ENCODE data around the gene GUK1.
"Not testable (repeated sequence)": the region's sequence is repeated elsewhere in the genome, so short reads cannot be mapped to it uniquely, and the experiment has no call there.

GUK1 gene

DNA sequence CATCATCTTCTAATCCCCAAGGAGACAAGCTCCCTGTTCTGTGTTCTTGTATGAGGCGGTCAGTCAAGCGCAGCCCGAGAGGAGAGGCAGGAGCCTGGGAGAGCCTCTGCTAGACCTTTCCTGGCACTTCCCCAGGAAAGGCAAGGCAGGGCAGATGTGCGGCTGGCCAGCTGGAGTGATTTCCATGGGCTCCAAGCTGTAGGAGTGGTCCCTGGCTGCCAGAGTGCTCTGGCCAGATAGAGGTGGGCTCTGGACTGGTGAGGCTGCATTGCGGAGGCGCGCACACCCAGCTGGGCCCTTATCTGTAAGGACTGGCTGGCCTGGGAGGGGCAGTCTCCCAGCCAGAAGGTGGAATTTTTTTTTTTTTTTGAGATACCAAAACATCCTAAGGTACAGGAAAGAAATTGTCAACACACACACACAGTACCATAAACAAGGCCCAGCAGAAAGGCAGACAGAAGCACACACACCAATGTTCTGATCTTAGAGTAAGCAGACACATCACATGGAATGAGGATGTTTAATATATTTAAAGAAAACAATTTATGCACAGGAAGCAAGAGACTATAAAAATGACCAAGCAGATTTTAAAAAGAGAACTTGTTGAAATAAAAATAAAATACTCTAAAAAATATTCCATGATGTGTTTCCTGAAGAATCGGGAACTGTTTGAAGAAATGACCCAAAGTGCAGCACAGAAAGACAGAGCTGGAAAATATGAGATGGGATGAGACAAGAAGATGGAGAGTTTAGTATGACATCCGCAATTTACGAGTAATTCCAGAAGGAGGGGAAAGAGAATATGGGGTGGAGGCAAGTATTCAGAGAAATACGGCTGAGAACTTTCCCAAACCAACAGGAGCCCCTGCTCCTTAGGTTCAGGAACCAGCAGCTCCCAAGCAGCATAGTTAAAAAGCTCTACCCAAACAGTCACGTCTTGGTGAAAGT is 38.9 kb downstream of the GUK1 start:
- DNase-seq: peak; percentile 25

DNA sequence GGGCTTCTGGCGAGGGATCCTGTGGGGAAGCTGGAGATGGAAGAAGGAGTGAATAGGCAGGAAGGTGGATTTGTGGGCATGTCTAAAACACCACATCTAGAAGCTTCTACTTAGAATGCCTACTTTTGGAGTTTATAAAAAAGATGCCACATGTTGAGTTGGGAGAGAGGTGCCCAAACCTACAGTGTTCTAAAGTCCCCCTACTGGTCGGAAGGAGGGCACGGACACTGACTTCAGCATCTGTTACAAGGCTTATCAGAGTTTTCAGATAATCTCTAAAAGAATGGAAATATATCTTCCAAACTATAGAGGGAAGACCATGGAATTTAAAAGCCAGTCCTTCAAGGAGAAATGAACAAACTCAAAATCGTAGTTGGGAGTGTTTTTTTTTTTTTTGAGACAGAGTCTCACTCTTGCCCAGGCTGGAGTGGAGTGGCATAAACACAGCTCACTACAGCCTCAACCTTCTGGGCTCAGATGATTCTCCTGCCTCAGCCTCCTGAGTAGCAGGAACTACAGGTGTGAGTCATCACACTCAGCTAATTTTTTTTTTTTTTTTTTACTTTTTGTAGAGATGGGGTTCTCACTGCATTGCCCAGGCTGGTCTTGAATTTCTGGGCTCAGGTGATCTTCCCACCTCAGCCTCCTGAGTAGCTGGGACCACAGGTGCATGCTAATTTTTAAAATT is 40.3 kb downstream of the GUK1 start:
- no peak for DNase-seq

DNA sequence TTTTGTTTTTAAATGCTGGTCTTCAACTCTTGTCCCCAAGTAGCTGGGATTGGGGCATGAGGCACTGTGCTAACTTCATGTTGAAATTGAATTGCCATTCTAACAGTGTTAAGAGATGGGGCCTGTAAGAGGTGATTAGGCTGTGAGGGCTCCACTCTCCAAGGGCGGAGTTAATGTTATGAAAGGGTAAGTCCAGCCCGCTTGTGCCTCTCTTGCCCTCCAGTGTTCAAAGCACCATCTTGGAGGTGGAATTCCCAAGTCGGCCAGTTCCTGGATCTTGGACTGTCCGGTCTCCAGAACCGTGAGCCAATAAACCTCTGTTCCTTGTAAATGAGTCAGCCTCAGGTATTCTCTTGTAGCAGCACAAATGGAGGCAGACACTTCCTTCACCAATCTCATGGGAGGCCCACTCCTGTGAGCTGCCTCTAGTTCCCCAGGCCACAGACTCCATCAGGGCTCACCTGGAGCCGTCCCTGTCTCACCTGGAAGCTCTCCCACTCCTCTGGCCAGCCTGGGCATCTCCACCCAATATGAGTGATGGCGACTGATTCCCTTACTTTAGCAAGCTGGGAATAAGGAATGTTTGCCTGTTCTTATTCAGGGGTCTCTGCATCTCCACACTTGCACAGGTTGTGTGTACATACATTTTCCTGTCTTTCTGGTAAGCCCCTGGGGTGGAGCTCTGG is 41.0 kb downstream of the GUK1 start:
- no peak for DNase-seq

DNA sequence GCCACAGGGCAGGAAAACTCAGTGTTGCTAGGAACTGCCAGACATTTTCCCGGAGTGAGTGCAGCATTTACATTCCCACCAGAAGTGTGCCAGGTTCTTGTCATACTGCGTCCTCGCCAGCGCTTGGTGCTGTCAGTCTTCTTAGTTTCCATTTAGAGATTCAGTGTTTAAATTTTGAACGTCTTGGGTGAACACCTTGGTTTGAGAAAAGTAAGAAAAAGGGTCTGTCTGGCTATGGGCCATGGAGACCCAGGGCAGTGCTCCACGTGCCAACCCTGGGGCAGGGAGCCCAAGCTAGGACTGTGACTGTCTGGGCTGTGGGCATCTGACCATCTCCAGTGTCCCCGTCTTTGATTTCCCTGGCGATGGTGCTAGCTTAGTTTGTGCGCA is 41.6 kb downstream of the GUK1 start:
- DNase-seq: no peak

DNA sequence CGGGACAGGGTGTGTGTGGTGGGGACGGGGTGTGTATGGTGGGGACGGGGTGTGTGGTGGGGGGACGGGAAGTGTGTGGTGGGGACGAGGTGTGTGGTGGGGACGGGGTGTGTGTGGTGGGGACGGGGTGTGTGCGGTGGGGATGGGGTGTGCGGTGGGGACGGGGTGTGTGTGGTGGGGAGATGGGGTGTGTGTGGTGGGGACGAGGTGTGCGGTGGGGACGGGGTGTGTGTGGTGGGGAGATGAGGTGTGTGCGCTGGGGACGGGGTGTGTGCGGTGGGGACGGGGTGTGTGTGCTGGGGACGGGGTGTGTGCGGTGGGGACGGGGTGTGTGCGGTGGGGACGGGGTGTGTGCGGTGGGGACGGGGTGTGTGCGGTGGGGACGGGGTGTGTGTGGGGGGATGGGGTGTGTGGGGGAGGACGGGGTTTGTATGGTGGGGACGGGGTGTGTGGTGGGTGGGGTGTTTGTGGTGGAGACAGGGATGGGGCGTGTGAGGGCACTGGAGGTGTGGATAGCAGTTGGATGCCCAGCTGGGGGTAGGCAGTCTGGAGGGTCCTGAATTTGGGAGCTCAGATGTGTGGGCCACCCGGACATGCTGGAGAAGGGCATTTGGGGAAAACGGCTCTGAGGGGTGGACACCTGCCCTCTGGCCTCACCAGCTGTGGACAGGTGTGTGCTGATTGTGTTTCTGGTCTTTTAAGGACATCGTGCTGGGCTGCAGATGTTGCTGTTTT is 42.4 kb downstream of the GUK1 start:
- no peak for DNase-seq

DNA sequence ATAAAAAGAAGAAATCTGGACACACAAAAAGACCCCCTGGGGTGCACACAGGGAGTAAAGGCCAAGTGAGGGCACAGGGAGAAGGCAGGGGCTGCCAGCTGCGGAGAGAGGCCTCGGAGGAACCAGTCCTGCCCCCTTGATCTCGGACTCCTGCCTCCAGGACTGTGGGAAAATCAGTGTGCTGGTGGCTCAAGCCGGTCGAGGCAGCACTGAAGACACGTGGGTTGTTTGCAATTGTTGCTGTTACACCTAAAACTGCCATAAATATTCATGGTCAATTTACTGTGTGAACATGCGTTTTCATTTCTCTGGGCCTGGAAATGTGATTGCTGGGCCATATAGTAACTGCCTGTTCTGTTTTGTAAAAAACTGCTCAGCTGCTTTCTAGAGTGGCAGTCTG is 44.1 kb downstream of the GUK1 start:
- no peak for DNase-seq

DNA sequence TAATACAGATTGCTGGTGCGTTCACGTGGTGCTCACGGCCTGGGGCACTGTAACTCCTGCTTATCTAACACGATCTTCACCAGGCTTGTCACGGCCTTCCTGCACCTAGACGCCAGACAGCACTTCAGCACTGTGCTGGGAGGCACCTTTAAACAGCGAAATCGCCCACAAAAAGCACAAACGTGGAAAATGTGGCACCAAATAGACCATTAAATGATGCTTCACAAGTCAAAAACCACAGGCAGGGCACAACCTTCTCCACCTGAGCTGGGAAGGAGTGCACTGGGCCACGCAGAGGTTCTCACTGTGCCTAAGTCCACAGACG is 45.5 kb downstream of the GUK1 start:
- DNase-seq: no peak

DNA sequence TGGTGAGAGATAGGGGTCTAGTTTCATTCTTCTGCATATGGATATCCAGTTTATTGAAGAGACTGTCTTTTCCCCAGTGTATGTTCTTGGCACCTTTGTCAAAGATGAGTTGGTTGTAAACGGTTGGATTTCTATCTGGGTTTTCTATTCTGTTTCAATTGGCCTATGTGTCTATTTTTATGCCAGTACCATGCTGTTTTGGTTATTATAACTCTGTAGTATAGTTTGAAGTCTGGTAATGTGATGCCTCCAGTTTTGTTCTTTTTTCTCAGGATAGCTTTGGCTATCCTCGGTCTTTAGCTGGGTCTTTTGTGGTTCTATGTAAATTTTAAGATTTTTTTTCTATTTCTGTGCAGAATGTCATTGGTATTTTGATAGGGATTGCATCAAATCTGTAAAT is 48.2 kb downstream of the GUK1 start:
- not testable (repeated sequence) for DNase-seq

DNA sequence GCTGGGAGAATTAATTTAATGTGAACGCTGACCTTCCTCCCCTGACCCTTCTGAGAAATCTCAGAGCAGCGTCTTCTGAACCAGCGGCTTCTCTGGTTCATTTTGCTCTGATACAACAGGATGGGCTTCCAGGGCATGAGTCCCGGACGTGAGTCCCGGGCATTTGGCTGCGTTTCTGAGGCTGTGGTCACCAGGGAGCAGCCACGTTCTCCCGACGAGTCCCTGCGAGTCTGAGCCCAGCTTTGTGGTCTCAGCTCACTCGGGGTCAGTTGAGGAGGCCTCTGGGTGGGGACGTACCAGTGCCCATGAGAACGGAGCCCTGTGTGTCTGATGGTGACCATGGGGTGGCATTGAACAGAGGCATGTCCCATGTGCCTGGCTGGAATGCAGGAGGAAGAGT is 50.1 kb downstream of the GUK1 start:
- no peak for DNase-seq

DNA sequence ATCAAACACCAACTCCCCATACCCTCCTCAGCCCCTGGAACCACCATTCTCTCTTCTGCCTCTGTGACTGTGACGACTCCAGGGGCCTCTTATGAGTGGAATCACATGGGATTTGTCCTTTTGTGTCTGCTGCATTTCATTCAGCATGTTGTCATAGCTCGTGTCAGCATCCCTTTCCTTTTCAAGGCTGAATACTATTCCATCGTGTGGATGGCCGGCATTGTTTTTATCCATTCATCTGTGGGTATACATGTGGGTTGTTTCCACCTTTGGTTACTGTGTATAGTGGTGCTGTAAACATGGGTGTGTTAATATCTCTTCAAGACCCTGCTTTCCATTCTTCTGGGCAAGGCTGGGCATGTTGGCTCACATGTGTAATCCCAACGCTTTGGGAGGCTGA is 50.7 kb downstream of the GUK1 start:
- DNase-seq: no peak

DNA sequence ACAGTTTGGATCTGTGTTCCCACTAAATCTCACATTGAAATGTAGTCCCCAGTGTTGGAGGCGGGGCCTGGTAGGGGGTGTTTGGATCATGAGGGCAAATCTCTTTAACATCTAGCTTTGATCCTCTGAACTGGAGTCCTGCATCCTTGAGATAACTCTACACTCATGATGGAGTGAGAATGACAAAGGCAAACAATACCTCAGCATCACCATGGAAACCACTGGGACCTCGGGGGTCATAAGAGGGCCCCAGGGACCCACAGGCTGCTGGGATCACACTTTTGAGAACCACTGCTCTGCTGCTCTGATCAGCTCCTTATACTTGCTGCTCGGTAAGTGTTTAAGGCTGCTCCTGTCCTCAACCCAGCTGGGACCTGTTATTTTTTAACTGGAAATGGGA is 54.4 kb downstream of the GUK1 start:
- no peak for DNase-seq

DNA sequence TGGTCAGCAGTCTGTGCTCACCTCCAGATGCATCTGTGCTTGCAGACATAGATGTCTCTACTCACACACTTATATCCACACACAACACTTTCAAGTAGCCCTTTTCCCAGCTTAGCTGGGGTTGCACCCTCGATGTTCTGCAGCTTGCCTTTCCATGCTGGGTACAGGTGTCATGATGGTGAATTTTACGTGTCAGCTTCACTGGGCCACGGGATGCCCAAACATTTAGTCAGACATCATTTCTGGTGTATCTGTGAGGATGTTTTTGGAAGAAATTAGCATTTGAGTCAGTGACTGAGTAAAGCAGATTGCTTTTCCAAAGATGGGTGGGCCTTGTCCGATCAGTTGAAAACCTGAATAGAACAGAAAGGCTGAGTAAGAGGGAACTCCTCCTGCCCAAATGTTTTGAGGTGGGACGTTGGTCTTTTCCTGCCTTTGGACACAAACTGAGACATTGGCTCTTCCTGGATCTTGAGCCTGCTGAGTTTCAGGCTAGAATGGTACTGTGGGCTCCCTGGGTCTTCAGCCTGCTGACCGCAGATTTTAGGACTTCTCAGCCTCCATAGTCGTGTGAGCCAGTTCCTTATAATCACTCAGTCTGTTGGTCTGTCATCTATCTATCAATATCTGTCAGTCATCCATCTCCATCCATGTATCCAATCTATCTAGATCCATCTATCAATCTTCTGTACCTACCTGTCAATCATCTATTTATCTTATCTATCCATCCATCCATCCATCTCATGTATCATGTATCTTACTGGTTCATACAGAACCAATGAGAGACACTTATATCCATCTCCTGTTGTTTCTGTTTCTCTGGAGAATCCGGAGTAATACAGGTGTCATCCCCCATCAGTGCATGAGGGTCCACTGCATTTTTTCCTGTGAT is 55.1 kb downstream of the GUK1 start:
- DNase-seq: no peak

DNA sequence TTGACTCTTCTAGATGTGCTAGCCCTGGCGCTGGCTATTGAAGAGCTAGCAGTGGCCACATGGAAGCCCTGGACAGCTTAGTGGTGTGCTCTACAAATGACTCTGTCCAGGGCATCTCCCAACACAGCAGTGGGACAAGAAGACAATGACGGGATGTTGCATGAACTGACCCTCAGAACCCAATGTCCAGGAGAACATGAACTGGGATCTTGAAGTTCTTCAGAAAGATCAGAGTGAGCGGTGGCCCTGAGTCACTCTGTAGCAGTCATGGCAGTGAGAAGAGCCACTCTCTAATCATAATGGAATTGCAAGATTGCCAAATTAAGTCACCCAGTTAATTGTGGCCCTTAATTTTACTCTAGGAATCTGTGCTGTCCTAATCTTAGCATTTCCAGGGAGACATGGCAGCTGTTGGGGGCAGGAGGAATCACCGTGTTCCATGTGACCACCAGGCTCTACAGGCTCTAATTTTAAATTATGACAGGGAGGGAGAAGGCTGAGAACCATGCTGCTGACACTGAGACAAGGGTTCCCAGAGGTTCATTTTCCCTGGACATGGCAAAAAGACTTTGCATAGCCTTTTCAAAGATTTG is 57.6 kb downstream of the GUK1 start:
- DNase-seq: no peak

All from DMS79 treated with DMSO at 0.1 percent for 48 hours (cell line).